Kidney (tissue), 14 donors: ENCODE measurements around the gene SPATA16. TPM values are rescaled to one million over a fixed set of nuclear protein-coding genes. Genes with fewer than 3 reads are reported as not detected.
"Not testable (repeated sequence)": the region's sequence is repeated elsewhere in the genome, so short reads cannot be mapped to it uniquely, and the experiment has no call there.

Source experiments
- DNase-seq, 5 donors: peaks; one replicate each; pipeline ENCODE4 v3.0.0-alpha.2; 2013 to 2020
- FAIRE-seq: peaks from 2 replicates; lab custom pipeline; 2012; peaks lifted over from hg19 to GRCh38; lab: Jason Lieb, UNC
- H3K27ac ChIP-seq, 2 donors: one replicate each; pipeline ENCODE4 v1.7.0; 2013; ENCODE audit warnings: low read depth in 2 of 2, low read length in 2 of 2, inconsistent platforms in 1 of 2
- H3K27me3 ChIP-seq: one replicate; pipeline ENCODE4 v1.7.1; 2013; ENCODE audit warnings: low read length, inconsistent platforms; ENCODE audit not compliant: control insufficient read depth, insufficient read depth
- H3K36me3 ChIP-seq, 3 donors: one replicate each; pipeline versions ENCODE4 v1.7.0 to v1.7.1; 2013; ENCODE audit warnings: low read length in 3 of 3, control low read depth in 1 of 3, inconsistent platforms in 1 of 3; ENCODE audit not compliant: insufficient read depth in 3 of 3, control insufficient read depth in 2 of 3
- H3K4me1 ChIP-seq, 3 donors: one replicate each; pipeline versions ENCODE4 v1.7.0 to v1.7.1; 2013; ENCODE audit warnings: low read length in 3 of 3, inconsistent platforms in 1 of 3, low read depth in 1 of 3; ENCODE audit not compliant: control insufficient read depth in 2 of 3, insufficient read depth in 2 of 3
- H3K4me3 ChIP-seq, 3 donors: one replicate each; pipeline versions ENCODE4 v1.7.0 to v1.8.1; 2013; ENCODE audit warnings: low read length in 3 of 3, control low read depth in 1 of 3, inconsistent platforms in 1 of 3
- H3K9ac ChIP-seq, 3 donors: one replicate each; pipeline versions ENCODE4 v1.7.0 to v1.7.1; 2013; ENCODE audit warnings: low read length in 3 of 3, control low read depth in 1 of 3, inconsistent platforms in 1 of 3
- H3K9me3 ChIP-seq, 3 donors: one replicate each; pipeline versions ENCODE4 v1.7.0 to v1.7.1; 2013; ENCODE audit warnings: low read length in 3 of 3, control low read depth in 1 of 3, inconsistent platforms in 1 of 3; ENCODE audit not compliant: control insufficient read depth in 2 of 3, insufficient read depth in 1 of 3
- intact Hi-C: fragments of 100-400 bp; cut with DNase I; formaldehyde crosslinking; loops from one replicate; pipeline ENCODE4 v1.11.1; 2022
- polyA plus RNA-seq: library from polyadenylated mRNA; stranded (reverse); fragments of 350-450 nt; fragmentation: Illumina TruSeq; extraction: RNeasy Lipid Tissue Mini Kit (QIAGEN cat#74804); gene quantifications from one replicate; pipeline ENCODE4 v1.2.3, GENCODE V29; 2014; ENCODE audit warnings: low read depth, low replicate concordance; ENCODE audit not compliant: insufficient read depth
- total RNA-seq: library from RNA; stranded (reverse); fragmentation: NEBNext Ultra II Directional; extraction: Animal tissue kit (Norgen Biotek cat#: 25700); gene quantifications from one replicate; pipeline ENCODE4 v1.2.1, GENCODE V29; 2021
- TF ChIP-seq, protein P1 (sequence below): IDR thresholded peaks from 3 replicates; pipeline ENCODE4 v1.5.1; 2012; ENCODE audit warnings: mild to moderate bottlenecking, moderate library complexity, borderline replicate concordance; ENCODE audit not compliant: insufficient read depth; ENCODE audit errors: extremely low read depth
- donor health status: control.
- donor health status: control.
- donor health status: control.
- donor health status: control.
- donor health status: control.
- donor health status: DM: yes; HTN: yes; CAD: no.
- donor health status: Normal renal cell carcinoma (clear cell type).

Gene SPATA16
- total and polyA plus RNA-seq, 2 donors from 2014 or later, result 0.17 TPM; not detected in 1

GRCh38 chr3:173025941-173026340 lies 115.1 kb downstream of the SPATA16 start:
- TF ChIP-seq, protein P1, sequence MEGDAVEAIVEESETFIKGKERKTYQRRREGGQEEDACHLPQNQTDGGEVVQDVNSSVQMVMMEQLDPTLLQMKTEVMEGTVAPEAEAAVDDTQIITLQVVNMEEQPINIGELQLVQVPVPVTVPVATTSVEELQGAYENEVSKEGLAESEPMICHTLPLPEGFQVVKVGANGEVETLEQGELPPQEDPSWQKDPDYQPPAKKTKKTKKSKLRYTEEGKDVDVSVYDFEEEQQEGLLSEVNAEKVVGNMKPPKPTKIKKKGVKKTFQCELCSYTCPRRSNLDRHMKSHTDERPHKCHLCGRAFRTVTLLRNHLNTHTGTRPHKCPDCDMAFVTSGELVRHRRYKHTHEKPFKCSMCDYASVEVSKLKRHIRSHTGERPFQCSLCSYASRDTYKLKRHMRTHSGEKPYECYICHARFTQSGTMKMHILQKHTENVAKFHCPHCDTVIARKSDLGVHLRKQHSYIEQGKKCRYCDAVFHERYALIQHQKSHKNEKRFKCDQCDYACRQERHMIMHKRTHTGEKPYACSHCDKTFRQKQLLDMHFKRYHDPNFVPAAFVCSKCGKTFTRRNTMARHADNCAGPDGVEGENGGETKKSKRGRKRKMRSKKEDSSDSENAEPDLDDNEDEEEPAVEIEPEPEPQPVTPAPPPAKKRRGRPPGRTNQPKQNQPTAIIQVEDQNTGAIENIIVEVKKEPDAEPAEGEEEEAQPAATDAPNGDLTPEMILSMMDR, result no peak
- Histone ChIP-seq H3K36me3 (no peaks in the 10 kb centered on the region), H3K4me3 (no peak overlapping the region), H3K9ac (no peak overlapping the region), H3K9me3 (no peaks in the 10 kb centered on the region), H3K4me1 (no peaks in the 10 kb centered on the region), H3K27me3 (no peaks in the 10 kb centered on the region), H3K27ac (no peak overlapping the region)
- FAIRE-seq (no peak), DNase-seq (no peak)
- intact Hi-C loops, result no loop called here

DNA sequence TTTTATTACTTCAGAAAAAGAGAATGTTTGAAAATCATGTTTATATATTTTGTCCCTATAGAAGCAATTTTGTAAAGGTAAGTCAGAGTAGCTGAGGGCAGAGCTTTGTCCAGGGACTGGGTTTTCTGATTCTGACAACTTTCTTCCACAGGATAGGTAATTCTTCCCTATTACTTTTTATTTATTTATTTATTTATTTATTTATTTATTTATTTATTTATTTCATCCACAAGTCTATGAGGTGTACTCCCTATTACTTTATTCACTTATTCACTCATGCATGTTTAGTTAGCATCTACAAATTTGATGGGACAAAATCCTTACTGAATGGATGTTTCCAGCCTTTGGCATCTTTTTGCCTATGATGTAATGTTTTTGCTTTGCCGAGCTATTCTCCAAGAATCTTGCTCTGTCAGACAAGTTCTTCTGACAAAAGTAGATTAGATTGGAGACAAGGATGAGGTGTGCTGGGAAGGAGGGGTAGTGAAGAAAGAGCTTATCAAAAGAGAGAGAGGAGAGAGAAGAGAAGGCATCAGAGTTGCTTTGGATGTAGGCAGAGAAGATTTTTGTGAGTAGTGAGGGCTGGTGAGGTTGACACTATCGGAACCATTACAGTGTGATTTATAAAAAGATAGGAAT lies 119.4 kb downstream of the SPATA16 start:
- H3K4me3 ChIP-seq, result no peak overlapping the region
- H3K27ac ChIP-seq, result no peak overlapping the region
- intact Hi-C loops, result no loop called here
- no peaks in the 10 kb centered on the region for H3K4me1 ChIP-seq
- TF ChIP-seq, protein P1, result no peak
- no peaks in the 10 kb centered on the region for H3K36me3 ChIP-seq
- H3K27me3 ChIP-seq, result no peaks in the 10 kb centered on the region
- H3K9ac ChIP-seq, result no peak overlapping the region
- no peak for FAIRE-seq
- no peak for DNase-seq
- H3K9me3 ChIP-seq, result no peaks in the 10 kb centered on the region

DNA sequence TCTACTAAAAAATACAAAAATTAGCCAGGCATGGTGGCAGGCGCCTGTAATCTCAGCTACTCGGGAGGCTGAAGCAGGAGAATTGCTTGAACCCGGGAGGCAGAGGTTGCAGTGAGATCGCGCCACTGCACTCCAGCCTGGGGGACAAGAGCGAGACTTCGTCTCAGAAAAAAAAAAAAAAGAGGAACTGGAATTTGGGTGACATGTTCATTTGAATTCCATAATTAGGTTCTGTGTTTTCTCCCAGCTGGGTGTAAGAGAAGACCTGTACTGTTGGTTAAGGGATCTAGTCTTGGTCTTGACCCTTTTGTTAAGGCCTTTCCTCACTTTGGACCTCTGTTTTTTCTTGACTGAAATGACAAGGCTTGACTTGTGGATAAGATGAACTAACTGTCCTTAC lies 120.9 kb downstream of the SPATA16 start:
- intact Hi-C loops, H3K9ac ChIP-seq, H3K36me3 ChIP-seq, H3K27me3 ChIP-seq, H3K27ac ChIP-seq, H3K4me3 ChIP-seq, H3K4me1 ChIP-seq, DNase-seq, FAIRE-seq, H3K9me3 ChIP-seq: not testable (repeated sequence)

DNA sequence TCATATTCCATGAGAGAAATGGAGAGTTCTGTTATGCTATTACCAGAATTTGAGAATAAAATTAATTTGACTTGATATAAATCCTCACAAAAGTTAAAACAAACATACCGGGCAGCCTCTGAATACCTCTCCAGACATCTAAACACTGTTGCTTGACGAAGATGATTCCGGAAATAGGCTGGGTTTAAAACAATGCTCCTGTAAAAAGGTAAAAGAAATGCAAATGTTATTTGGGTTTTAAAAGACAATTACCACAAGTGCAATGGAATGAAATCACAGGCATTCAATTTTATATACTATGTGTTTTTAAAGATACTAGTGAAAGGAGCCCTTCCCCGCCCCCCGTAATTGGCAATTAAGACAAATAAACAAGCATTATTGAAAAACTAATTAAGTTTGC lies 121.7 kb downstream of the SPATA16 start:
- Histone ChIP-seq H3K27me3 (no peaks in the 10 kb centered on the region), H3K9me3 (no peaks in the 10 kb centered on the region), H3K4me3 (no peak overlapping the region), H3K36me3 (no peaks in the 10 kb centered on the region), H3K4me1 (no peaks in the 10 kb centered on the region), H3K27ac (no peak overlapping the region), H3K9ac (no peak overlapping the region)
- DNase-seq (no peak), FAIRE-seq (no peak)
- intact Hi-C loops, result no loop called here
- TF ChIP-seq, protein P1, result no peak
